Ureter (tissue), 1 donor: ENCODE data around the gene SENP8. TPM values are rescaled to one million over a fixed set of nuclear protein-coding genes. Genes with fewer than 3 reads are reported as not detected.

Experiments
- DNase-seq: peaks from one replicate; pipeline ENCODE4 v3.0.0-alpha.2; 2020; ENCODE audit warnings: low spot score
- total RNA-seq: library from RNA; stranded (reverse); gene quantifications from one replicate; pipeline ENCODE4 v1.2.4, GENCODE V29; 2023
- donor health status: DM: yes; HTN: yes; CAD: no.

Gene SENP8
- total RNA-seq, 1 donor from 2014 or later = 5.3 TPM

DNA sequence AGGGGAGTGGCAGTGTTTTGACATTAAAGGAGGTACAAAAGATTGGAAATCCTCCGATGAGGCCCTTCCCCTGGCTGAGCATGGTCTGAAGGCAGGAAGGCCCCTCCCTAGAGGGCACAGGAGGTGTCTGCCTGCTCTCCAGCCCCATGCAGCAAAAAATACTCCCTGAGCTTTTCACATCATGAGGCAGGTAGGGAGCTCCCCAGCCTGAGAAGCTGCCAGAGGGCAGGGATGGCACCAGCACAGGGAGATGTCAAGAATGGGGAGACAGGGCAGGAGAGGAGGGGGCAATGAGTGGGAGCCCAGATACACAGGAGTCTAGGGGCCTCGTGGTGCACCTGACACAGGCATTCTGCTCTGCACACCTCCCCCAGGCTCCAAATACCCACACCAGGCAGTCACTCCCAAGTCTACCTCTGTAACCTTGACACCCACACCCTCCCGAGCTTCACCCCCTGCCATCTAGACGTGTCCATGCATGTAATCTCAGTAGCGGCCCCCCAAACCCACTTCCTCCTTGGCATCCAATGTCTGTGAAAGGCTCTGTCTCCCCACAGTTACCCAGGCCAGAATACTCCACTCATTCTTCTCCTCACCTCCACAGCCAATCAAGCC lies 56.5 kb downstream of the SENP8 start:
- no peak for DNase-seq

DNA sequence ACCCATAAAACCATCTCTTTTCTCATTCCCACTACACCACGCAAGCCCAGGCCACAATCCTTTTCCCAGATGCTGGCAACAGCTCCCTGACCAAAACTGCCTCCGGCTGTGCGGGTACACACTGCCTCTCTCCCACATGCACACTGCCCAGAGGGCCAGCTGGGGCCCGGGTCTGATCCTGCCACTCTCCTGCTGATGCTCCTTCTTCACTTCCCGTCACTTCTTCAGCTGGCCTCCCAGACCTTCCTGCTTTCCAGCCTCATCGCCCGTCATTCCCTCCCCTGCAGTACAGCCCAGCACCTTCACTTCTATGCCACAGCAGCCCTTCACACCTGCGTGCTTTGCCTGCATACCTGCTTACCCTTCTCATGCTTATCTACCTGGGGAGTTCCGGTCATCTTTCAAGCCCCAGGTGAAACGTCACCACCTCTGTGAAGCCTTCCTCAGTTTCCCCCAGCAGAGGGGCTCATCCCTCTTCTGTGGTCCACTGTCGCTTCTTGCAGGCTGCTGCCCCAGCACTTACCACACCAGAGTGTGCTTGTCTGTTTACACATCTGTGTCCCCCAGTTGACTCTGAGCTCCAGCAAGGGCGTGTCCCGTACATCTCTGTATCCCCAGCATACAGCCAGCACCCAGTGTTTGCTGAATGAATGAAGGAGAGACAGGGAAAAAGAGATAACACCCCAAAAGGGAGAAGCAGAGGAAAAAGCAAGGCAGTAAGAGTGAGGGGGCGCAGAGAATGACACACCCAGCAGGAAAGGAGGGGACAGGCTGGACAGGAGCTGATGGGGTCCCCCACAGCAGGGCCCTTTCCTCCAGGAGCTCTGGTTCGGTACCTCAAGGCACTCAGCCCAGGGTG lies 57.2 kb downstream of the SENP8 start:
- DNase-seq = no peak

DNA sequence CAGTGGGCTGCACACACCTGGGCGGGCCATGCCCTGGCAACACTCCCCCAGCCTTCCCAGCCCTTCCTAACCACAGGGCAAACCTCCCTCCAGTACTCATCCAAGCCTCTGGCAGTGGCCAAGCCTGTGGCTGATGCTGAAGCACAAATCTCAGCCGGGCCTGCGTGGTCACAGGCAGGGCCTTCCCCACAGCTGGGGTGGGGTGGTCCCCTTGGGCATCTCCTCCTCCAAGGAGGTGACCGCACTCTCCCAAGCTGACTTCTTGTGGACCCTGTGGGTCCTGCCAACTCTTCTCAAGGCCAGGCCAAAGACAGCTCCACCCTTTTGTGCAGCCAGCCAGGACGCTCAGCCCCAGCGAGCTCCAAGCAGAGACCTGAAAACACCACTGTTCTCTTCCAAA lies 58.0 kb downstream of the SENP8 start:
- DNase-seq = no peak

DNA sequence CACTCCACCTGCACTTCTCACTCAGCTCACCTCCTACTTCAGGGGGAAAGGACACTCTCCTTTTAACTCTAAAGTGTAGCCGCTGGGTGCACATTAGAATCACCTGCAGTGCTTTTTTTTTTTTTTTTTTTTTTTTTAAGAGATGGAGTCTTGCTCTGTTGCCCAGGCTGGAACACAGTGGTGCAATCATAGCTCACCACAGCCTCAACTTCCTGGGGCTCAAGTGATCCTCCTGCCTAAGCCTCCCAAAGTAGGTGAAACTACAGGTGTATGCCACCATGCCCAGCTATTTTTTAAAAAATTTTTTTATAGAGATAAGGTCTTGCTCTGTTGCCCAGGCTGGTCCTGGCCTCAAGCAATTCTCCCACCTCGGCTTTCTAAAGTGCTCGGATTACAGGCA lies 58.5 kb downstream of the SENP8 start:
- no peak for DNase-seq

DNA sequence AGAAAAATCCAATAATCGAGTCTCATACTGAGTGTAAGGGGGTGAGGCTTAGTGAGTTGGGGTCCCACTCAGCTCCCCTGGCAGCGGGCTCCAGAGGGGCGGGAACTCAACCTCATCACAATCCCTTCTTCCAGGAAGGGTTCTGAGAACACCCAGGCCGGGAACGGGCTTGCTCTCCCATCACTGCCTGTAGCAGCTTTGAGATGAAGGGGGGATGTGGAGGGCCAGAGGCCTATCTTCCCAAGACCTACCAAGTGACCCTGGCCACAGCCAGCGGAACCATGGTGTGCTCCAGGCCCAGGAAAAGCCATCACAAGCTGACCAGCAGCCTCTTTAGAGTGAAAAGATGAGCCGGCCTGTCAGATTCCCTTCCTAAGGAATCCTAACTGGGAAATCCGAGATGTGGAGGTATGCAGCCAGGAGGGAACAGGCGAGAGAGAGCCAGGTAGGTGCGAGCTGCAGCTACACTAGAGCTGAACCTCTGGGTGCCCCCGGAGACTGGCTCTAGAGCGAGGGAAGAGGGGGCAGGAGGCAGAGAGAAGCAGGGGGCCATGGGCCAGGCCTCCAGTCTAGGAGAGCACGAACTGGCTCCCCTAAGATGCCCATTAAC lies 60.9 kb downstream of the SENP8 start:
- DNase-seq = no peak

DNA sequence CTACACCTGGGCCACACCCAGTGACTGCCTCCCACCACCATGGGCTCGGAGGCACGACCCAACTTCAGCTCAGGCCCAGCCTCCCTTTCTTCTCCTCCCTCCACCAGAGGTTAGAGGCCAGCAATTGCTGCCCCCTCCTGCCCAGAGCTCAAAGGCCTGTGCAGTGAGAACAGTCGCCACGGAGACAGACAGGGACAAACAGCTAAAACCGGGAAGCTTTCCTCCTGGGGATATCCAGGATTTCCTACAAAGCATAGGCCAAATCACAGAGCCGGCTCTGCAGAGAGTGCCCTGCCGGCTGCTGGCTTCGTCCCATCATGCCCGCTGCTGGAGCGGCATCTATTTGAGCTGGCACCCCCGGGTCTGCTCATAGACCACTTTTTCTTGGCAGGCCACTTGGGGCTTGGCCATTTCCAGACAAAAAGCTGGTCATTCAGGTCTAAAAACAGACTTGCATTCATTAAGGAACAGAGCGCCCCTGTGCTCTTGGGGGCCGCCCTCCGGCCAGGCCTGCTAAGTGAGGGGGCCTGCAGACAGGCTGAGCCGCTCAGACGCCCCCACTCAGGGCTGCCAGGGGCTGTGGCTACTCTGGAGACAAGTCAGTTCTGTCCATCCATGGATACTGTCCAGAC lies 61.9 kb downstream of the SENP8 start:
- DNase-seq = no peak

DNA sequence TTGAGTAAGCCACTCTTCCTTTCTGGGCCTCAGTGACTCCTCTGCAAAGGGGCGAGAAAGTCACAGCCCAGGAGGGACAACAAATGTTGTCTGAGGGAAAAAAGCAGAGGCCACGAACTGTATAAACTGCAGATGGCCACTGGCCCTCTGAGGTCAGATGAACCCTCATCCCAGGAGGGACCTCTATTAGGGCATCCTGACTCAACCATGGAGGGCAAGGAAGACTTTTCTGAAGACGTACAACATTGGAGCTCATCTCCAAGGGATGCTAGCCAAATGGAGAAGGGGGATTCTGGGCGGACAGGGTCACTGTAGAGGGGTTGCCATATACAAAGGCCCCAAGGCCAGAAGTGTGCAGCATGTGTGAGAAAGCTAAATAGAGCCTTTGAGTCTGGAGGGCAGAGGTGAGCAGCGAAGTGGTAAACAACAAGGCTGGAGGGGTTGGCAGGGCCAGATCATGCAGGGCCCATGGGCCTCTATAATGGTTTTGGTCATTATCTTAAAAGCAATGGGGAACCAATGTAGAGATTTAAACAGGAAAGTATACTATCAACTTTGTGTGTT lies 62.6 kb downstream of the SENP8 start:
- no peak for DNase-seq

DNA sequence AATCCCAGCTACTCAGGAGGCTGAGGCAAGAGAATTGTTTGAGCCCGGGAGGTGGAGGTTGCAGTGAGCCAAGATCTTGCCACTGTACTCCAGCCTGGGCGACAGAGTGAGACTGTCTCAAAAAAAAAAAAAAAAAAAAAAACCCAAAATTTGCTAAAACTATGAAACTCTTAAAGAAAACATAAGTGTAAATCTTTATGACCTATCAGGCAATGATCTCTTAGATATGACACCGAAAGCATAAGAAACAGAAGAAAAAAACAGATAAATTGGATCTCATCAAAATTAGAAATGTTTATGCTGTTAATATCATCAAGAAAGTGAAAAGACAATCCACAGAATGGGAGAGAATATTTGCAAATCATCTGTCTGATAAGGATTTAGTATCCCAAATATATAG lies 64.0 kb downstream of the SENP8 start:
- no peak for DNase-seq

DNA sequence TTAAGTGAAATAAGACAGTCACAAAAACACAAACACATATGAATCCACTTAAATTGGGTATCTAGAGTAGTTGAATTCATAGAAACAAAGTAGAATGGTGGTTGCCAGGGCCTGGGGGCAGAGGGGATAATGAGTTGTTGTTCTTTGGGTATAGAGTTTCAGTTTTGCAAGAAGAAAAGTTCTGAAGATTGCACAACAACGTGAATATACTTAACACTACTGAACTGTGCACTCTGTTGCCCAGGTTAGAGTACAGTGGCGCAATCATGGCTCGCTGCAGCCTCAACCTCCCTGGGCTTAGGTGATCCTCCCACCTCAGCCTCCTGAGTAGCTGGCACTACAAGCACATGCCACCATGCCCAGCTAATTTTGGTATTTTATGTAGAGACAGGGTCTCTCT lies 64.5 kb downstream of the SENP8 start:
- no peak for DNase-seq

DNA sequence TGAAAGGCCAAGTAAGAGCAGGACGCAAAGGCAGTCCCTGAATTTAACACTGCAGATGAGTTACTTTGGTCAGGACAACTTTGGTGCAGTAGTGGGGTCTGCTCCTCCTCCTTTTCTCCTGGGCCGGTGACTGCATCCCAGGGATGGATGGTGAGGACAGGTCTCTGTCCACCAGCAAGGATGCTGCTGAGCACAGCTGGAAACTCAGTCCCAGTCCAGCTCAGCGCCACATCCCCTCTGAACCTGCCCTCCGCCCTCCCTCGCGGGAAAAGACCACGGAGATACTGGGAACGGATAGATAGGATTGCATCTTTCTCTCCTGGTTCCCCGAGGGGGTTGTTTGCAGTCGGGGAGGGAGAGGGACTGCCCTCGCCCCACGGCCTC lies 65.6 kb downstream of the SENP8 start:
- DNase-seq = no peak

DNA sequence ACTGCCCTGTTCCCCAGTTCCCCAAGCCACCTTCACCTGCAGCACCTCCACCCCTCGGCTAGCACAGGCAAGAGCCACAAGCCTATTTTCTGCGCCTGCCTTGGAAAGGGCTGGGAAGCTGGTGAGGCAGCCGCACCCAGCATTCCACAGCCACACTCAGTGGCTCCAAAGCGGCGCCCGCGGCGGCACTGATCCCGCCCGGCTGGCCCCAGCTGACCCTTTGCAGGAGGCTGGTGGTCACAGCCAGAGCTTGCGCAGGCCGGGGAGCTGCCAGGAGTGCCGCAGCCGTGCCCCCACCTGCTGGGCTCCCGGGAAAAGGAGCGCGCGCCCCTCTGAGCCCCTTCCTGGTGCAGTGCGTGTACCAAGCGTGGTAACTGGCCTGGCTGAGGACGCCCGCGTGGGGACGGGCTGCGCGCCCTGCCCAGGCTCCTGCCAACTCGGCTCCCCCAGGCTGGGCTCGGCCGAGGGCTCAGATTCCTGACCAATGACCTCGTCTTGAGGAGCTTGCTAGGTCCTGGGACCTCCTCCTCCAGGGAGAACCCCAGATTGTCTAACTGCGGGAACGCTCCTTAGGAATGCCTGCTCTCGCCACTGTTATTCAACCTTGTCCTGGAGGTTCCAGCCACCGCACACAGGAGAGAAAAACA lies 66.1 kb downstream of the SENP8 start:
- DNase-seq = no peak

DNA sequence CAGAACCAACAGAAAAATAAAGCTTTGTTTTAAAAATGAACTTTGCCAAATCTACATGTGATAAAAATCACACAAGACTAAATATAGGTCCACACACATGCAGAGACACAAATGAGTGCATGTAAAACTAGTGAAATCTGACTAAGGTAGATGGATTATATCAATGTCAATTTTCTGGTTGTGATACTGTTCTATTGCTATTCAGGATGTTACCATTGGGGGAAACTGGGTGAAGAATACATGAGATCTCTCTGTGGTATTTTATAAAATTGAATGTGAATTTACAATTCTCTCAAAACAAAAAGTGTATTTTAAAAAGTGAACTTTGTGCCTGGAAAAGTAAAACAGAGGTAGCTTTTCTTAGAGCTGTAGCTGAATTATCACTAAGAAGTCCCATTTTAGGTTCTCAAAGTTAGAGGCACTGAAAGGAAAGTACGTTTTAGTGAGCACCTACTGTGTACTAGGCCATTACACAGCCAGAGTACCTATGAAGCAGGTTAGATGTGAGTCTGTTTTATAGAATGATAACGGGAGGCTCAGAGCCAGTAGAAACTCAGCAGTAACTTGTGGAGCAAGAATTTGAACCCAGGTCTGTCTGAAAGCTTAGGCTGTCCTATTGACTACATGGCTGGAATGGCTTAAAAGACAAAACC lies 71.2 kb downstream of the SENP8 start:
- no peak for DNase-seq

DNA sequence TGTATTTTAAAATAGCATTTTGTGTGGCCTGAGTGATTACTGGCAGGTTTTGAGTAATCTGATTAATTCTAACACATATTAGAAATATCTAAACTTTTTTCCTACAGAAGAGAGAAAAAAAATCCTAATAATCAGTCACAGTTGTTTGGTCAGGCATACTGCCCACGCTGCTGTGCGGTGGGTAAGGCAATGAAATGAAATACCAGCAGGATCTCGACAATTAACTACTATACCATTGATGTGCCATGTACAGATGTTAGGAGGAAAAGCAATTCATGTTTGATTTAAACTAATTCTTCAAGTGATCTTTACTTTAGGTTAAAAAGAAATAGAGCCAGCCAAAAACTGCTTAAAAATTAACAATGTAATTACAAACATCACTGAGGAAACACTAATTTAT lies 74.2 kb downstream of the SENP8 start:
- no peak for DNase-seq

Other genes with a start within 250 kb of the SENP8 start
- gene MYO9A, start 253 bp upstream of the SENP8 start, total RNA-seq = 73.4 TPM
- 3.1 TPM for gene GRAMD2A, start 79.4 kb downstream of the SENP8 start, total RNA-seq
- gene PKM, start 112.8 kb downstream of the SENP8 start, total RNA-seq = 1,020 TPM
- gene PARP6, start 154.2 kb downstream of the SENP8 start, total RNA-seq = 103 TPM
- gene CELF6, start 201.8 kb downstream of the SENP8 start, total RNA-seq = 3.4 TPM